IMR-90 (cell line): ENCODE data around the gene VTCN1. TPM values are rescaled to one million over a fixed set of nuclear protein-coding genes. Genes with fewer than 3 reads are reported as not detected.

Experiments used
- ATAC-seq: fragments of 200-7000 bp; cut with Tn5 transposase; 2 replicates; pipeline ENCODE4 v1.9.1; 2020; ENCODE audit warnings: low read depth, mild to moderate bottlenecking, moderate library complexity
- BruUV-seq: library from RNA; stranded (reverse); fragments of 400-500 nt; replicated peaks from 2 replicates; lab custom pipeline; 2021; lab: Mats Ljungman, UMichigan
- CTCF ChIA-PET: fragments of 300-600 bp; formaldehyde crosslinking; extraction: SDS; loops from one replicate; lab custom pipeline; 2021; ENCODE audit warnings: antibody characterized with exemption; lab: Yijun Ruan, JAX
- POLR2A ChIA-PET: fragments of 300-600 bp; sonication (Branson Sonifier 250); formaldehyde crosslinking; loops from one replicate; lab custom pipeline; 2022; ENCODE audit warnings: antibody characterized with exemption; ENCODE audit not compliant: unreplicated experiment; lab: Charles Lee
- DNase-seq: peaks from one replicate; pipeline ENCODE4 v3.0.0; 2013
- H2AFZ ChIP-seq: replicated peaks from 2 replicates; pipeline ENCODE3; 2013; ENCODE audit warnings: low read length, mild to moderate bottlenecking; ENCODE audit not compliant: poor library complexity
- H2AK5ac ChIP-seq: 2 replicates; pipeline ENCODE4 v1.6.1; 2013; ENCODE audit warnings: low read depth, low read length, inconsistent platforms
- H2AK9ac ChIP-seq: replicated peaks from 2 replicates; pipeline ENCODE3; 2013; ENCODE audit warnings: mild to moderate bottlenecking, low read depth, low read length, moderate library complexity; ENCODE audit not compliant: poor library complexity
- H2BK120ac ChIP-seq: 2 replicates; pipeline ENCODE4 v1.6.1; 2013; ENCODE audit warnings: low read depth, low read length, inconsistent platforms
- H2BK15ac ChIP-seq: 3 replicates; pipeline ENCODE4 v1.6.1; 2013; ENCODE audit warnings: low read depth, low read length, inconsistent platforms
- H2BK20ac ChIP-seq: 2 replicates; pipeline ENCODE4 v1.6.1; 2013; ENCODE audit warnings: low read depth, mild to moderate bottlenecking, inconsistent platforms, low read length, moderate library complexity
- H2BK5ac ChIP-seq: 2 replicates; pipeline ENCODE4 v1.6.1; 2013; ENCODE audit warnings: mild to moderate bottlenecking, low read depth, low read length, inconsistent platforms; ENCODE audit not compliant: poor library complexity, severe bottlenecking
- H3K14ac ChIP-seq: replicated peaks from 2 replicates; pipeline ENCODE4 v1.6.1; 2013; ENCODE audit warnings: low read depth, low read length, inconsistent platforms
- H3K18ac ChIP-seq: 2 replicates; pipeline ENCODE4 v1.6.1; 2013; ENCODE audit warnings: low read depth, low read length, control low read depth
- H3K23ac ChIP-seq: 2 replicates; pipeline ENCODE4 v1.6.1; 2013; ENCODE audit warnings: low read depth, low read length, inconsistent platforms
- H3K27ac ChIP-seq: 2 replicates; pipeline ENCODE4 v1.5.1; 2013; ENCODE audit warnings: mild to moderate bottlenecking, control low read depth, low read length; ENCODE audit not compliant: insufficient read depth
- H3K27me3 ChIP-seq: 2 replicates; pipeline ENCODE4 v1.6.1; 2013; ENCODE audit warnings: low read length; ENCODE audit not compliant: control insufficient read depth, insufficient read depth
- H3K36me3 ChIP-seq: 2 replicates; pipeline ENCODE4 v1.6.1; 2013; ENCODE audit warnings: low read length, mixed read lengths; ENCODE audit not compliant: control insufficient read depth, insufficient read depth
- H3K4ac ChIP-seq: 2 replicates; pipeline ENCODE4 v1.6.1; 2013; ENCODE audit warnings: low read depth, low read length, inconsistent platforms
- H3K4me1 ChIP-seq: 2 replicates; pipeline ENCODE4 v1.6.1; 2013; ENCODE audit warnings: low read length, mixed read lengths; ENCODE audit not compliant: control insufficient read depth, insufficient read depth
- H3K4me2 ChIP-seq: 2 replicates; pipeline ENCODE4 v1.6.1; 2013; ENCODE audit warnings: low read depth, mild to moderate bottlenecking, control low read depth, low read length, moderate library complexity
- H3K4me3 ChIP-seq: 2 replicates; pipeline ENCODE4 v1.5.1; 2013; ENCODE audit warnings: low read depth, mild to moderate bottlenecking, control low read depth, low read length, moderate library complexity; ENCODE audit not compliant: insufficient read depth
- H3K56ac ChIP-seq: 2 replicates; pipeline ENCODE4 v1.6.1; 2013; ENCODE audit warnings: low read length, inconsistent platforms; ENCODE audit not compliant: insufficient read depth; ENCODE audit errors: extremely low read depth
- H3K79me1 ChIP-seq, 2 experiments: 2 replicates each; pipeline ENCODE4 v1.6.1; 2013; ENCODE audit warnings: low read length in 2 of 2, inconsistent platforms in 1 of 2, low read depth in 1 of 2
- H3K9ac ChIP-seq: 2 replicates; pipeline ENCODE4 v1.6.1; 2013; ENCODE audit warnings: low read depth, low read length, control low read depth
- H3K9me1 ChIP-seq: 2 replicates; pipeline ENCODE4 v1.6.1; 2013; ENCODE audit warnings: low read length, inconsistent platforms; ENCODE audit not compliant: insufficient read depth
- H3K9me3 ChIP-seq: 2 replicates; pipeline ENCODE4 v1.6.1; 2013; ENCODE audit warnings: low read length; ENCODE audit not compliant: control insufficient read depth, insufficient read depth
- H4K20me1 ChIP-seq: 2 replicates; pipeline ENCODE4 v1.6.1; 2013; ENCODE audit warnings: low read length, inconsistent platforms; ENCODE audit not compliant: insufficient read depth
- H4K5ac ChIP-seq: 2 replicates; pipeline ENCODE4 v1.6.1; 2013; ENCODE audit warnings: mild to moderate bottlenecking, low read depth, low read length, control low read depth
- H4K8ac ChIP-seq, 2 experiments: 2 replicates each; pipeline ENCODE4 v1.6.1; 2013; ENCODE audit warnings: low read depth in 2 of 2, low read length in 2 of 2, control low read depth in 1 of 2, inconsistent platforms in 1 of 2
- H4K91ac ChIP-seq: 2 replicates; pipeline ENCODE4 v1.6.1; 2013; ENCODE audit warnings: low read depth, low read length, inconsistent platforms; ENCODE audit not compliant: insufficient read depth
- CEBPB ChIP-seq: IDR thresholded peaks from 2 replicates; pipeline ENCODE4 v1.6.1; 2012; ENCODE audit warnings: low read depth, low read length, improper control_type of control experiment
- ELK1 ChIP-seq: fragments of 150-350 bp; IDR thresholded peaks from 2 replicates; pipeline ENCODE4 v1.6.1; 2016; ENCODE audit warnings: low read depth, mild to moderate bottlenecking, low read length, moderate library complexity, borderline replicate concordance
- FOS ChIP-seq: fragments of 150-350 bp; IDR thresholded peaks from 2 replicates; pipeline ENCODE4 v1.6.1; 2016; ENCODE audit warnings: low read depth, low read length
- MAFK ChIP-seq: IDR thresholded peaks from 2 replicates; pipeline ENCODE4 v1.6.1; 2012; ENCODE audit warnings: low read depth, low read length, improper control_type of control experiment
- MAZ ChIP-seq: IDR thresholded peaks from 2 replicates; pipeline ENCODE4 v1.6.1; 2012; ENCODE audit warnings: low read depth, mild to moderate bottlenecking, low read length, improper control_type of control experiment, moderate library complexity, borderline replicate concordance
- NFE2L2 ChIP-seq: fragments of 150-350 bp; IDR thresholded peaks from 2 replicates; pipeline ENCODE4 v1.6.1; 2016; ENCODE audit warnings: low read depth, mild to moderate bottlenecking, low read length
- POLR2A ChIP-seq: IDR thresholded peaks from 2 replicates; pipeline ENCODE4 v1.6.1; 2012; ENCODE audit warnings: mild to moderate bottlenecking, low read depth, low read length
- RCOR1 ChIP-seq: IDR thresholded peaks from 2 replicates; pipeline ENCODE4 v1.6.1; 2012; ENCODE audit warnings: mild to moderate bottlenecking, low read length, improper control_type of control experiment; ENCODE audit not compliant: insufficient replicate concordance
- RFX5 ChIP-seq: IDR thresholded peaks from 2 replicates; pipeline ENCODE4 v1.8.0; 2012; ENCODE audit warnings: low read depth, mild to moderate bottlenecking, low read length, moderate library complexity
- WGBS, 2 experiments: methylation state at CpG; one replicate each; pipeline versions ENCODE4 v1.1.5 to v1.1.7; 2013; ENCODE audit warnings: missing lambda C conversion rate in 2 of 2; ENCODE audit not compliant: insufficient read length in 1 of 2; ENCODE audit errors: extremely low coverage in 2 of 2; 5-methylcytosine and 5-hydroxymethylcytosine counted together
- dilution Hi-C: fragments of 300-500 bp; cut with HindIII; formaldehyde crosslinking; loops from one replicate; pipeline ENCODE4 v1.14.3; 2018; ENCODE audit warnings: low sequenced_read_pairs; ENCODE audit not compliant: unreplicated experiment
- in situ Hi-C: fragments of 300-500 bp; cut with MboI; formaldehyde crosslinking; loops from 3 replicates; pipeline ENCODE4 v1.14.3; 2019; ENCODE audit warnings: low sequenced_read_pairs, inconsistent platforms, mixed read lengths
- intact Hi-C: fragments of 100-400 bp; cut with micrococcal nuclease; formaldehyde crosslinking; loops from 2 replicates; pipeline ENCODE4 v1.10.0; 2022
- polyA plus RNA-seq, 3 experiments: library from polyadenylated mRNA; depleted of rRNA; stranded (reverse); fragments of >200 nt; gene quantifications; 2 replicates each; pipeline ENCODE4 v1.2.3, GENCODE V29; 2012; ENCODE audit warnings: low replicate concordance in 1 of 3
- total RNA-seq: library from RNA; depleted of rRNA; stranded (reverse); fragments of >200 nt; gene quantifications from 2 replicates; pipeline ENCODE4 v1.2.3, GENCODE V29; 2012

Gene VTCN1
- total and polyA plus RNA-seq, 2 of the 4 experiments (the other 2 are of a cell fraction) = not detected

GRCh38 chr1:117142200-117142599 is 68.5 kb downstream of the VTCN1 start:
- H2AFZ ChIP-seq = no peak overlapping the region
- no peak overlapping the region for H3K9ac ChIP-seq
- peaks cover 9% of the 10 kb centered on the region for H3K9me1 ChIP-seq
- ChIA-PET POLR2A (no interaction called here), CTCF (interaction anchor here (0.6 to 1.6 kb wide), 2 partner anchors 14 to 46 kb away, joined by 4 to 9 read pairs; no protein-coding TSS in a partner anchor)
- no peak overlapping the region for H3K23ac ChIP-seq
- H3K56ac ChIP-seq = no peak overlapping the region
- no peaks in the 10 kb centered on the region for H3K36me3 ChIP-seq
- BruUV-seq = no TSS peak
- no peak overlapping the region for H3K4me2 ChIP-seq
- H4K20me1 ChIP-seq = no peaks in the 10 kb centered on the region; the same call in 1 of the 2 replicates
- dilution Hi-C loops = no loop called here
- H4K8ac ChIP-seq = no peak overlapping the region
- H2BK5ac ChIP-seq = no peak overlapping the region
- TF ChIP-seq POLR2A (no peak), CEBPB (0 out of 2 replicates have a peak, but pooled peaks have one; percentile 8), RFX5 (no peak), MAZ (no peak), ELK1 (no peak), FOS (peak; percentile 66), RCOR1 (peak; percentile 87), MAFK (no peak), NFE2L2 (no peak)
- DNase-seq (peak; percentile 94), ATAC-seq (peak; percentile 61)
- no peak overlapping the region for H4K5ac ChIP-seq
- intact Hi-C loops = loop anchor here (5.0 to 10.0 kb wide), 2 partner anchors 223 to 365 kb away; partner anchors contain the start of gene MAN1A2
- peaks cover 13% of the 10 kb centered on the region for H3K4me1 ChIP-seq
- peak overlapping the region; percentile 72; the same call in 1 of the 2 replicates for H2BK20ac ChIP-seq
- H3K4ac ChIP-seq = no peak overlapping the region
- H4K91ac ChIP-seq = no peak overlapping the region
- H3K14ac ChIP-seq = no peak overlapping the region
- 0 out of 2 replicates have a peak overlapping the region, but pooled peaks have one; percentile 2 for H2BK120ac ChIP-seq
- H3K27me3 ChIP-seq = no peaks in the 10 kb centered on the region
- no peak overlapping the region; the same call in 1 of the 2 replicates for H3K18ac ChIP-seq
- H3K27ac ChIP-seq = no peak overlapping the region
- in situ Hi-C loops = no loop called here
- H2AK9ac ChIP-seq = no peak overlapping the region
- 0 out of 3 replicates have a peak overlapping the region, but pooled peaks have one; percentile 1 for H2BK15ac ChIP-seq
- 20% methylated on average over 1 of the region's 2 CpGs; no CpG with 5 or more reads in 1 of the 2 experiments for WGBS, 2 experiments
- H3K9me3 ChIP-seq = no peaks in the 10 kb centered on the region
- H3K4me3 ChIP-seq = no peak overlapping the region
- H2AK5ac ChIP-seq = no peak overlapping the region
- no peaks in the 10 kb centered on the region for H3K79me1 ChIP-seq
